ENCODE measurements around the gene RNF145.
"Not testable (repeated sequence)": the region's sequence is repeated elsewhere in the genome, so short reads cannot be mapped to it uniquely, and the experiment has no call there.

Gene RNF145

GRCh38 chr5:159174511-159175168, 34.7 kb downstream of the RNF145 start:
- H3K27ac ChIP-seq = no peak overlapping the region
- TF ChIP-seq, protein P1, sequence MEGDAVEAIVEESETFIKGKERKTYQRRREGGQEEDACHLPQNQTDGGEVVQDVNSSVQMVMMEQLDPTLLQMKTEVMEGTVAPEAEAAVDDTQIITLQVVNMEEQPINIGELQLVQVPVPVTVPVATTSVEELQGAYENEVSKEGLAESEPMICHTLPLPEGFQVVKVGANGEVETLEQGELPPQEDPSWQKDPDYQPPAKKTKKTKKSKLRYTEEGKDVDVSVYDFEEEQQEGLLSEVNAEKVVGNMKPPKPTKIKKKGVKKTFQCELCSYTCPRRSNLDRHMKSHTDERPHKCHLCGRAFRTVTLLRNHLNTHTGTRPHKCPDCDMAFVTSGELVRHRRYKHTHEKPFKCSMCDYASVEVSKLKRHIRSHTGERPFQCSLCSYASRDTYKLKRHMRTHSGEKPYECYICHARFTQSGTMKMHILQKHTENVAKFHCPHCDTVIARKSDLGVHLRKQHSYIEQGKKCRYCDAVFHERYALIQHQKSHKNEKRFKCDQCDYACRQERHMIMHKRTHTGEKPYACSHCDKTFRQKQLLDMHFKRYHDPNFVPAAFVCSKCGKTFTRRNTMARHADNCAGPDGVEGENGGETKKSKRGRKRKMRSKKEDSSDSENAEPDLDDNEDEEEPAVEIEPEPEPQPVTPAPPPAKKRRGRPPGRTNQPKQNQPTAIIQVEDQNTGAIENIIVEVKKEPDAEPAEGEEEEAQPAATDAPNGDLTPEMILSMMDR (conservative IDR thresholded peaks at IDR 0.05) = no peak
- no peak for TF ChIP-seq ZFX (IDR thresholded peaks at IDR 0.05)

DNA sequence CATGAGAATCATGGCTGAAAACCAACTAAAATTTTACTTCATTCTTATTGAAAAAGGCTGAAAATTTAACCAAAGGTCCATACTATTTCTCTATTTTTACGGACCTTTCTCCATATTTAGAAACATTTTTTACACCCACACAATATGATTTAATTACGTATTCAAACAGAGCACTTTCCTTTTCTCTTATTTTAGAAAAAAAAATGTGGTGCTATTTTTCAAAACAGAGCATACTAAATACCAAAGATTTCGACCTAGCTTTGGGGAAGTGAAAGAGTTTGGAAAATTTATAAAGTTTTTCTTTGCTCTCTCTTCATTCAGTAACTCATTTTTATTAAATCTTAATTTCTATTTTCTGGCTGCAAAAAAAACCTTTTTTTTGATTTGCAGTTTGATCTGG, 38.1 kb downstream of the RNF145 start:
- H3K27ac ChIP-seq = no peak overlapping the region
- TF ChIP-seq ZFX (IDR thresholded peaks at IDR 0.05) = no peak
- TF ChIP-seq, protein P1 (conservative IDR thresholded peaks at IDR 0.05) = no peak

DNA sequence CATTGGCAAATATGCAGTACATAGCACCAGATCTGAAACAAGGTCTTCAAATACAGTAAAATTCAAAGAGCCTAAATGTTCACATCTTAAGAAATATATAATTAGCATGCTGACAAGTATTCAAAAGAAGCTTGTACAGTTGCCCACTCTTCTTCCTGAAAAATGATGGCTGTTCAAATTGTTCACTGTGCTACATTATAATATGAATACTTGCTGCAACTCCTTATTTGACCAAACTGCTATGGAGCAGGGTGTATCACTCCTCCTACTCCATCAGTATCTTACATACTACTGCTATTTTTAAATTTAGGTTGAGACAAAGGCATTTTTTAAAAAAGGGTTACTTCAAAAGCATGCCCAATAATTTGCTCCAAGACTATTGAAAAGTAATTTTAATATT, 39.3 kb downstream of the RNF145 start:
- H3K27ac ChIP-seq = no peak overlapping the region
- TF ChIP-seq, protein P1 (conservative IDR thresholded peaks at IDR 0.05) = no peak
- no peak for TF ChIP-seq ZFX (IDR thresholded peaks at IDR 0.05)

DNA sequence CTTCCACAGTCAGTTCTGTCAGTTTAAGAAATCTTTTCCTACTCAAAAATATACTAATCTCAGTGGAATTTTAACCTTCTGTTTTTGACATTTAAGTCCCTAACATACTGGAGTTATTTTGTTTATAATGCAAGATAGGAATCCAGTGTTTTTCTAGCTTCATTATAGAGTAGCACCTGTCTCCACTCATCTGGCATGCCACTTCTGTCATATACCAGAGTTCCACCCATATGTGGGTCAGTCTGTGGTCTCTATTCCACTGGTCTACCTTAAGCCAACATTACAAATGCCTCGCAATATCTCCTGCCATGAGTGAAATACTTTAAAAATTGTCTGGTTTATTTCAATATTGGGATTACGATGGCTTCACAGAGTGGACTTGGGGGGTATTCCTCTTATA, 42.9 kb downstream of the RNF145 start:
- no peak overlapping the region for H3K27ac ChIP-seq
- TF ChIP-seq, protein P1 (conservative IDR thresholded peaks at IDR 0.05) = no peak
- no peak for TF ChIP-seq ZFX (IDR thresholded peaks at IDR 0.05)

DNA sequence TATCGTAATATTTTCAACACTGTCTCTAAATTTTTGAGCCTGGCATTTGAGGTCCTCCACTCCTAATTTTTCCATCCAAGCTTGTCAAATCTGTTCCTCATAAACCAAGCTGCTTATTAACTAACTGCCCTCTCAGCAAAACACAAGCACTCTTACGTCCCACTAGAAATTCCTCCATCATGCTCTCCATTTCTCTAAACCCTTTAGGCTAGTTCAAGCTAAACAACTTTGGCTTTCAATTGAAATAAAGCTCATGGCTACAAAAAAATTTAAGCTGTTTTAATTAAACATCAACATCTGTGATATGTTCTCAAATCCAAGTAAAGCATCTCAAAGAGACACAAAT, 45.7 kb downstream of the RNF145 start:
- no peak for TF ChIP-seq ZFX (IDR thresholded peaks at IDR 0.05)
- TF ChIP-seq, protein P1 (conservative IDR thresholded peaks at IDR 0.05) = no peak
- H3K27ac ChIP-seq = no peak overlapping the region

DNA sequence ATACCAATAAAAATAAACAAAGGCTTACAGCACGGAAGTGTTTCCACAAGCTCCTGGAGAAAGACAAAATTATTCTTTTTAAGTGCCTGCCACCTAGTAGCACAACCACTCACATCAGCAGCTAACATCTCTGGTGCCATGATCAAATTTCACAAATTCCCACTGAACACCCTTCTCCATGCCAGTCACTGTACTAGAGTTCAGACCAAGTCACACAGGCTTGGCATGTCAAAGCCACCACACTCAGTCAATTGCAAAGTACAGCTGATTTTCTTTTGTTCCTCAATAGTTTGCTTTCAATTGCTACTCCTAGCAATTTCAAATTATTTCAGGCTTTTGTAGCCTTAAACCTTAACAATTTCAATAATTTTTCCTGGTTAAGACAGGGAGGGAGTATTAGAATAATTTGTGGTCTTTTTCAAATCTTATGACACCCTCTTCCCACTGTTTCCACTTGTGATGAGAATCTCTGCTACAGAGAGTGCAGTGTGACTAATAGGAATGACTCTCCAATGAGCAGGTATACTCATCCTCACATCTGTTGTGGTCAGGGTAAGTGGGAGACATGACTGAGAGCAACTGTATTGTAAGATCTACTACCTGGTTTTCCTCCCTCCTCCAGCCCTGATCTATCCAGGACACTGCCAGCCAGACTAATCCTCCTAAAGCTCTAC, 46.2 kb downstream of the RNF145 start:
- no peak overlapping the region for H3K27ac ChIP-seq
- TF ChIP-seq, protein P1 (conservative IDR thresholded peaks at IDR 0.05) = no peak
- TF ChIP-seq ZFX (IDR thresholded peaks at IDR 0.05) = no peak

- TF ChIP-seq, protein P1 (conservative IDR thresholded peaks at IDR 0.05) = no peak
- TF ChIP-seq ZFX (IDR thresholded peaks at IDR 0.05) = no peak
- no peak overlapping the region for H3K27ac ChIP-seq
Measured at GRCh38 chr5:159161361-159162214, 47.8 kb downstream of the RNF145 start.

DNA sequence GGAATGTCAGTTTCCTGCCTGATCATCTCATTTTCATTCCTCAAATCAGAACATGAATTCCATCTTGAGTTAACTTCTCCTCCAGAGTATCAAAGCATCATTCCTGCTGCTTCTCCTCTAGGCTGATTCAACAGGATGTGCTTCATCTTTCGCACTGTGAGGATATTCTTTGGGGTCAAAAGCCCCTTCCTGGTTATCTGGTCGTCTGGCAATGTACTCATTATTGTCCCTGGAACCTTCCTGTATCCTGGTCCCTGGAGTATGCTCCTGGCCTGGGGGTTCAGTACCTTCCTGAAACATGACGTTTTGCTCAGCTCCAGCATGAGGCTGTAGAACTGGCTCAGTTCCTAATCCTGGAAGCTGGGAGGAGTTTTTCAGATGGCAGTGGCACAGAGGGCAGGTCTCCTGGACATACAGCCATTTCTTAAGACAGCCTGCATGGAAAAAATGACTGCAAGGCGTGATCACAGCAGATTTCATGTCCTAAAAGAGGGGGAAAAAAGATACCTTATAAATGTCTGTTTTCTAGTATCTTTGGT, 50.7 kb downstream of the RNF145 start:
- H3K27ac ChIP-seq = not testable (repeated sequence)
